Activated CD8-positive, alpha-beta memory T cell treated with anti-CD3 and anti-CD28 coated beads, Interleukin-2, amount 10 ng/mL, durations not matched to agents 7 days and 5 days (primary cell): ENCODE measurements around the gene CHD9. TPM values are rescaled to one million over a fixed set of nuclear protein-coding genes. Genes with fewer than 3 reads are reported as not detected.
"Not testable (repeated sequence)": the region's sequence is repeated elsewhere in the genome, so short reads cannot be mapped to it uniquely, and the experiment has no call there.

Experiments
- ATAC-seq: fragments of 150-1000 bp; cut with Tn5 transposase; one replicate; pipeline ENCODE4 v1.10.0; 2021; ENCODE audit warnings: moderate library complexity
- CTCF ChIA-PET: fragments of 350-600 bp; sonication (Branson Sonifier 250); formaldehyde crosslinking; loops from one replicate; lab custom pipeline; 2021; ENCODE audit warnings: antibody characterized with exemption; lab: Charles Lee
- DNase-seq: peaks from one replicate; pipeline ENCODE4 v3.0.0-alpha.2; 2020
- H3K27ac Mint-ChIP-seq: one replicate; pipeline ENCODE4 v1.8.0; 2021; ENCODE audit warnings: mild to moderate bottlenecking, mixed read lengths
- H3K27me3 Mint-ChIP-seq: one replicate; pipeline ENCODE4 v1.8.0; 2021; ENCODE audit warnings: mixed read lengths
- H3K36me3 Mint-ChIP-seq: one replicate; pipeline ENCODE4 v1.8.0; 2021; ENCODE audit warnings: mild to moderate bottlenecking, mixed read lengths
- H3K4me1 Mint-ChIP-seq: one replicate; pipeline ENCODE4 v1.8.0; 2021; ENCODE audit warnings: mixed read lengths
- H3K4me3 Mint-ChIP-seq: one replicate; pipeline ENCODE4 v1.8.0; 2021; ENCODE audit warnings: mild to moderate bottlenecking, moderate library complexity, mixed read lengths
- H3K9me3 Mint-ChIP-seq: one replicate; pipeline ENCODE4 v1.8.0; 2022; ENCODE audit warnings: low read depth, mixed read lengths
- total RNA-seq, 2 experiments: library from RNA; stranded (reverse); gene quantifications; one replicate each; pipeline ENCODE4 v1.2.3, GENCODE V29; 2021

Gene CHD9
- total RNA-seq, 2 experiments from 2014 or later = 23.7 to 32.7 TPM

DNA sequence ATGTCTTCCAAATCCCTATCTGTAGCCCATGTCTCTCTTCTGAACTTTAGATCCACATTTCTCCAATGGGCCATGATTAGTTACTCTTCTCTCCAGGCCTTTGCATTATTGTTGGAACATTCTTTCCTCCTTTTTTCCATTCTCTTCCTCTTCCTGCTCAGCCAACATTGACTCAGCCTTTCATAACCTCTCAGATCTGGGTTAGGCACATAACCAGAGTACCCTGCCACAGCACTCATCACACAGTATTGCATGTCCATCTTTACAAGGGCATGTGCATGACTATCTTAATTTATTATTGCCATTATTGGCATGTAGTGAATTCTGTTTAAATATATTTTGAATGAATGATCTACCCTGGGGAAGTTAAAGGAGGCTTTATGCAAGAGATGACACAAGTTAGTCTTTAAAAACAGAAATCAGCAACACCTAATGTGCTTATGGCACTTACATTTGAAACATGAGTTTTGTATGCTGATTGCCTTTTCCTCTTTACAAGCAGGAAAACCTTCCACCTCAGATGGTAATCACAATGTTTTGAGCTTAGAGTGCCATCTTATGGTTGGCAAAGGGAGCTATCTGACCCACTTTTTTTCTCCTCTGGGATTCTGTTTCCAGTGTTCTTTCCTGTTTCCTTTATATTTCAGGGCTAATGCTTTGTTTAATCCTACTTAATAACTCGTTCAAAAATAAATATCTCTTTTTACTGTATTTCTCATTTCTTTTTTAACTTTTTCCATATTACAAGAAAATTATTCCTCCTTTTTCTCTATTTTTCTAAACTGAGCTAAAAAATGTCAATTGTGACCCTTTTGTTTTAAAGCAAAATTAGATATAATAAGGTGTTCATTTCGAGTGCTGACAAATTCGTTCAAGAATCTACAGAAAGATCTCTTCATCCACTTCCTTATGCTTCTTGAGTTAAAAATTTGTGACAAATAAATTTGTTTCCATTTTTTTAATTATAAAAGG, 228.5 kb downstream of the CHD9 start:
- Mint-ChIP-seq H3K4me3 (no peak overlapping the region), H3K36me3 (peaks cover 7% of the 10 kb centered on the region), H3K4me1 (no peaks in the 10 kb centered on the region), H3K27me3 (no peaks in the 10 kb centered on the region), H3K9me3 (no peaks in the 10 kb centered on the region), H3K27ac (no peak overlapping the region)
- ATAC-seq (no peak), DNase-seq (no peak)
- CTCF ChIA-PET = interaction anchor here (0.6 to 1.4 kb wide), 9 partner anchors 15 to 382 kb away, joined by 3 to 17 read pairs (median 4); partner anchors contain the start of gene CHD9

- H3K27ac Mint-ChIP-seq = no peak overlapping the region
Observed at GRCh38 chr16:53285236-53285635, 230.4 kb downstream of the CHD9 start.

GRCh38 chr16:53290520-53290919, 235.7 kb downstream of the CHD9 start:
- Mint-ChIP-seq H3K4me3 (no peak overlapping the region), H3K36me3 (peaks cover 17% of the 10 kb centered on the region), H3K9me3 (no peaks in the 10 kb centered on the region), H3K27me3 (no peaks in the 10 kb centered on the region), H3K4me1 (no peaks in the 10 kb centered on the region), H3K27ac (no peak overlapping the region)
- ATAC-seq = no peak
- CTCF ChIA-PET = interaction anchor here (1.2 kb wide), 1 partner anchor 236 kb away, joined by 4 read pairs; the partner anchor contains the start of gene CHD9
- no peak for DNase-seq

More at GRCh38 chr16:53285236-53285635, 230.4 kb downstream of the CHD9 start:
- peaks cover 10% of the 10 kb centered on the region for H3K36me3 Mint-ChIP-seq
- no peaks in the 10 kb centered on the region for H3K9me3 Mint-ChIP-seq
- DNase-seq = no peak
- ATAC-seq = no peak
- no peaks in the 10 kb centered on the region for H3K4me1 Mint-ChIP-seq
- H3K27me3 Mint-ChIP-seq = no peaks in the 10 kb centered on the region
- H3K4me3 Mint-ChIP-seq = no peak overlapping the region
- CTCF ChIA-PET = interaction anchor here (0.6 kb wide), 1 partner anchor 230 kb away, joined by 3 read pairs; the partner anchor contains the start of gene CHD9

GRCh38 chr16:53291757-53292392, 237.1 kb downstream of the CHD9 start:
- no peaks in the 10 kb centered on the region for H3K27me3 Mint-ChIP-seq
- peaks cover 20% of the 10 kb centered on the region for H3K36me3 Mint-ChIP-seq

GRCh38 chr16:53297477-53297876, 242.7 kb downstream of the CHD9 start:
- Mint-ChIP-seq H3K36me3 (peaks cover 23% of the 10 kb centered on the region), H3K27me3 (no peaks in the 10 kb centered on the region), H3K27ac (no peak overlapping the region), H3K4me3 (no peak overlapping the region), H3K4me1 (no peaks in the 10 kb centered on the region), H3K9me3 (no peaks in the 10 kb centered on the region)
- DNase-seq = no peak
- CTCF ChIA-PET = interaction anchor here (0.6 to 1.0 kb wide), 2 partner anchors 40 to 252 kb away, joined by 3 read pairs; no protein-coding TSS in a partner anchor
- no peak for ATAC-seq

More at GRCh38 chr16:53291757-53292392, 237.1 kb downstream of the CHD9 start:
- CTCF ChIA-PET = interaction anchor here (1.2 kb wide), 1 partner anchor 237 kb away, joined by 4 read pairs; the partner anchor contains the start of gene CHD9
- Mint-ChIP-seq H3K4me1 (no peaks in the 10 kb centered on the region), H3K4me3 (no peak overlapping the region), H3K9me3 (no peaks in the 10 kb centered on the region), H3K27ac (no peak overlapping the region)
- ATAC-seq (no peak), DNase-seq (no peak)

GRCh38 chr16:53304334-53304733, 249.5 kb downstream of the CHD9 start:
- no peaks in the 10 kb centered on the region for H3K4me1 Mint-ChIP-seq
- no peaks in the 10 kb centered on the region for H3K27me3 Mint-ChIP-seq
- peaks cover 14% of the 10 kb centered on the region for H3K36me3 Mint-ChIP-seq
- ATAC-seq (no peak), DNase-seq (no peak)
- H3K9me3 Mint-ChIP-seq = no peaks in the 10 kb centered on the region
- peak overlapping the region; percentile 32 for H3K27ac Mint-ChIP-seq
- CTCF ChIA-PET = interaction anchor here (0.7 kb wide), 1 partner anchor 1048 kb away, joined by 3 read pairs; no protein-coding TSS in a partner anchor
- no peak overlapping the region for H3K4me3 Mint-ChIP-seq

DNA sequence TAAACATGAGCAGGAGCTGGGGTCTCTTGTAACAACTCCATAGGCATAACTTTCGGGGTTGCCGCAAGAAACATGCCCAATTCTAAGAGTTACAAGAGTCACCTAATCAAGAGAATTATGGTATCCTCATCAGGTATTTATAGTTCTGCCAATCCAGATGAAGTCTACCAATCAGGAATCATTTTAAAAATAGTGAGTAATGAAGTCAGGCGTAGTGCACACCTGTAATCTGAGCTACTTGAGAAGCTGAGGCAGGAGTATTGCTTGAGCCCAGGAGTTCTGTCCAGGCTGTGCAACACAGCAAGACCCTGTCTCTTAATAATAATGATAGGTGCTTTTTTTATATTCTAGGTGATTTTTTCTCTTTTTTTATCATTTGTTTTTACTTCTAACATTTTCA, 251.0 kb downstream of the CHD9 start:
- Mint-ChIP-seq H3K4me1 (no peaks in the 10 kb centered on the region), H3K27me3 (no peaks in the 10 kb centered on the region), H3K4me3 (no peak overlapping the region), H3K9me3 (no peaks in the 10 kb centered on the region), H3K27ac (no peak overlapping the region), H3K36me3 (peaks cover 16% of the 10 kb centered on the region)
- CTCF ChIA-PET = no interaction called here
- no peak for DNase-seq
- no peak for ATAC-seq

- Mint-ChIP-seq H3K4me1 (no peaks in the 10 kb centered on the region), H3K27me3 (no peaks in the 10 kb centered on the region), H3K9me3 (no peaks in the 10 kb centered on the region), H3K4me3 (no peak overlapping the region), H3K27ac (no peak overlapping the region), H3K36me3 (peaks cover 20% of the 10 kb centered on the region)
- no peak for ATAC-seq
- DNase-seq = no peak
- CTCF ChIA-PET = no interaction called here
Observed at GRCh38 chr16:53309457-53309856, 254.7 kb downstream of the CHD9 start.

DNA sequence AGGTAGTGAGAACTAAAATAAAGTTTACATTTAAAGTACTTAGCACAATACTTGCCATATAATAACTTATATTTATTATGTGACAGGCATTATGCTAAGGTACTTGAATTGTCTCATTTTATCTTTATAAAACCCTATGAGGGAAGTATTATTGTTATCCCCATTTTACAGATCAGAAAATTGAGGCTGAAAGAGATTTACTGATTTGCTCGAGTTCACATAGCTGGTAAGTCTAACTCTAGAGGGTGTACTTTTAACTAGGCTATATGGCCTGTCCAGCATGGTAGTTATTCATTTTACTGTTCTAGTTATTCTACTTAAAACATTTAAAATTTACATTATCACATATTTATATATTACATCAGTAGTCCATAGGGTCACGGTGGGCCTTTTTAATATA, 266.2 kb downstream of the CHD9 start:
- CTCF ChIA-PET = no interaction called here
- no peak for ATAC-seq
- DNase-seq = no peak
- no peaks in the 10 kb centered on the region for H3K9me3 Mint-ChIP-seq
- no peak overlapping the region for H3K4me3 Mint-ChIP-seq
- H3K4me1 Mint-ChIP-seq = no peaks in the 10 kb centered on the region
- H3K36me3 Mint-ChIP-seq = peaks cover 17% of the 10 kb centered on the region
- H3K27ac Mint-ChIP-seq = no peak overlapping the region
- H3K27me3 Mint-ChIP-seq = no peaks in the 10 kb centered on the region

GRCh38 chr16:53323924-53324323, 269.1 kb downstream of the CHD9 start:
- Mint-ChIP-seq H3K27me3 (no peaks in the 10 kb centered on the region), H3K27ac (no peak overlapping the region), H3K4me3 (no peak overlapping the region), H3K9me3 (no peaks in the 10 kb centered on the region), H3K36me3 (peaks cover 10% of the 10 kb centered on the region), H3K4me1 (no peaks in the 10 kb centered on the region)
- DNase-seq (no peak), ATAC-seq (no peak)
- CTCF ChIA-PET = no interaction called here

- H3K4me1 Mint-ChIP-seq = peaks cover 14% of the 10 kb centered on the region
- H3K27ac Mint-ChIP-seq, H3K4me3 Mint-ChIP-seq, H3K9me3 Mint-ChIP-seq, H3K27me3 Mint-ChIP-seq, ATAC-seq, H3K36me3 Mint-ChIP-seq, DNase-seq, CTCF ChIA-PET: not testable (repeated sequence)
Observed at GRCh38 chr16:53330991-53331390, 276.2 kb downstream of the CHD9 start.

- ATAC-seq = no peak
- no peak for DNase-seq
- Mint-ChIP-seq H3K27ac (no peak overlapping the region), H3K36me3 (peaks cover 2% of the 10 kb centered on the region), H3K9me3 (no peaks in the 10 kb centered on the region), H3K27me3 (no peaks in the 10 kb centered on the region), H3K4me3 (no peak overlapping the region), H3K4me1 (peaks cover 14% of the 10 kb centered on the region)
- CTCF ChIA-PET = no interaction called here
Observed at GRCh38 chr16:53334581-53334980, 279.8 kb downstream of the CHD9 start.

- no peak overlapping the region for H3K4me3 Mint-ChIP-seq
- no peak for ATAC-seq
- H3K27me3 Mint-ChIP-seq = no peaks in the 10 kb centered on the region
- H3K9me3 Mint-ChIP-seq = no peaks in the 10 kb centered on the region
- peaks cover 14% of the 10 kb centered on the region for H3K4me1 Mint-ChIP-seq
- H3K27ac Mint-ChIP-seq = no peak overlapping the region
- no peak for DNase-seq
- H3K36me3 Mint-ChIP-seq = no peaks in the 10 kb centered on the region
- CTCF ChIA-PET = interaction anchor here (1.0 kb wide), 1 partner anchor 167 kb away, joined by 4 read pairs; no protein-coding TSS in a partner anchor
Observed at GRCh38 chr16:53337294-53337693, 282.5 kb downstream of the CHD9 start.
